ENCODE measurements around the gene PMS1. TPM values are rescaled to one million over a fixed set of nuclear protein-coding genes. Genes with fewer than 3 reads are reported as not detected.

Gene PMS1
- total and polyA plus RNA-seq, 3 experiments from 2014 or later, result 20.7 to 45.0 (median 42.8) TPM

DNA sequence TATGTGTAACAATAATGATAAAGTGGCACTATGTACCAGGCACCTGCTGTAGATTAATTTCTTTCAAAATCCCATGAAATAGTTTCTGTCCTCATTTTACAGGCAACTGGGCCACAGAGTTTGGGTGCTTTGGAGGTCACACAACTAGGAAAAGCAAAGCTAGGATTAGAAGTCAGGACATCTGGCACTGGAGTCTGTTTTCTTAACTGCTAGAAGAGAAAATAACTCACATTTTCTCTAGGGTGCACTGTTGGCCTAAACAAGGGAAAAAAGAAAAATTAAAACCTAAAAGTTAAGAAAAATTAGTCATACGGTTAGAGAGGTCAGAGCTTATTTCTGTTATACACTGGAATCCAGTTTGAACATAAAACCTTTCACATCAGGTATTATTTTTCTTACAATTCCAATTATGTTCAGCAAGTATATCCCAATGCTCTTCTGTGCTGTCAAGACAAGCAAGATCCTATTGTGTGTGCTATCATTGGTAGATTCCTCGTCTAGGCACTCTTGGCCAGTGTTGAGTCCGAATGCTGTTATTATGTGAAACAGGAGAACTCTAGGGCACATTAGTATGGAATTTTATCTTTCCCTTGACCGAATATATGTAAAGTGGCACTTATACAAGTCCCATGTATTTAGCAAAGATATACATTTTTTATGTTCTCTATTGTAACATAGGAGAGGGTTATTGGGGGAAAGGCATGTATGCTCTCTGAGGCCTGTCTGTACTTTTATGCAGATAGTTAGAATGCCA is 20.2 kb upstream of the PMS1 start:
- DNase-seq, result no peak
- H3K36me3 Mint-ChIP-seq, result peaks cover 0 to 28% (median 0%) of the 10 kb centered on the region in 3 donors
- ChIA-PET CTCF (interaction anchor here (0.7 to 4.9 kb wide), 6 partner anchors 8 to 597 kb away, joined by 3 to 37 read pairs (median 24); partner anchors contain the start of genes ANKAR, ORMDL1 and PMS1), POLR2A (interaction anchor here (3.0 kb wide), 1 partner anchor 20 kb away, joined by 36 read pairs; the partner anchor contains the start of genes ORMDL1 and PMS1)
- Histone ChIP-seq H3K9me3 (ENCODE audit: low read length) (no peaks in the 10 kb centered on the region), H3K27me3 (ENCODE audit: insufficient read depth, low read length, poor library complexity, severe bottlenecking) (no peaks in the 10 kb centered on the region), H3K4me3 (ENCODE audit: low read length) (peak overlapping the region; percentile 81), H3K36me3 (ENCODE audit: insufficient read depth, low read length) (peaks cover 4% of the 10 kb centered on the region), H3K4me1 (ENCODE audit: insufficient read depth, low read length) (peaks cover 14% of the 10 kb centered on the region), H3K27ac (ENCODE audit: low read depth, low read length) (no peak overlapping the region)
- peak overlapping the region in 6 of 7 donors; percentile 12 to 100 (median 38) for H3K4me3 Mint-ChIP-seq
- peaks cover 10 to 23% (median 14%) of the 10 kb centered on the region in 3 donors for H3K4me1 Mint-ChIP-seq
- peak overlapping the region in 6 of 8 donors; percentile 9 to 100 (median 41) for H3K27ac Mint-ChIP-seq
- no peaks in the 10 kb centered on the region for H3K27me3 Mint-ChIP-seq
- H3K9me3 Mint-ChIP-seq, result no peaks in the 10 kb centered on the region

DNA sequence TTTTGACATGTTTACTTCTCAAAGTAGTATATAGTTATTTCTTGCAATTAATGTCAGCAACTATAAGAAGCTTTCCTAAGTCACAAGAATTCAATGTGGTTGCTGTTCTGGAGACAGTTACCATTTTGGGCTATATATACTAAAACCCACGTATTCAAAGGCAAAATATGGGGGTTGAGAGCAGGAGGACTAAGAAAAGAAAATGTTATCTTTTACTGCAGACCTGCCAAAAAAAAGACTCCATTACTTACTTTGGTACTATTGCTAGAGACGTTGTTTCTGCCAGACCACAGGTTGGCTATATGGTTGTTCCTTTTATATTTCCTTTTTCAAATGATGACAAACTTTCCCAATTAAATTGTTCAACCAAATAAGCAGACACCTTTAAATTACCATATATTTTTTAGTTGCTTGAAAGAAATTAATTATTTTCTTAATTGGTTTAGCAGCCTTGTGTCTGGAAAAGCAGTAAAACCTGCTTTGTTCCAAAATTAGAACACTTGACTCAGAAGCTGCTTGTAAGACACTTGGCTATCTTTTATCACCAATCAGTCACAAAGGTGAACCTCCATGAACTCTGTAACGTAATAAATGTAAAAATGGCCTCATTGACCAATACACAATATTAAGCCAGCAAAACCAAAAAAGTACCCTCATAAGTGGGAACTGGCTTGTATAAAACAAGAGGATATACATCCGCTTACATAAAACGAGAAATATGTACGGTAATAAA is 13.5 kb upstream of the PMS1 start:
- no peaks in the 10 kb centered on the region for H3K9me3 Mint-ChIP-seq
- Histone ChIP-seq H3K27me3 (ENCODE audit: insufficient read depth, low read length, poor library complexity, severe bottlenecking) (no peaks in the 10 kb centered on the region), H3K27ac (ENCODE audit: low read depth, low read length) (no peak overlapping the region), H3K4me3 (ENCODE audit: low read length) (no peak overlapping the region), H3K4me1 (ENCODE audit: insufficient read depth, low read length) (no peaks in the 10 kb centered on the region), H3K9me3 (ENCODE audit: low read length) (no peaks in the 10 kb centered on the region), H3K36me3 (ENCODE audit: insufficient read depth, low read length) (peaks cover 27% of the 10 kb centered on the region)
- H3K4me3 Mint-ChIP-seq, result no peak overlapping the region
- DNase-seq, result no peak
- ChIA-PET CTCF (interaction anchor here (3.4 kb wide), 1 partner anchor 8 kb away, joined by 23 read pairs; the partner anchor contains the start of gene OSGEPL1), POLR2A (interaction anchor here (1.3 kb wide), 1 partner anchor 13 kb away, joined by 5 read pairs; the partner anchor contains the start of genes ORMDL1 and PMS1)
- H3K27me3 Mint-ChIP-seq, result no peaks in the 10 kb centered on the region
- no peak overlapping the region for H3K27ac Mint-ChIP-seq
- H3K4me1 Mint-ChIP-seq, result peaks cover 7 to 17% (median 13%) of the 10 kb centered on the region in 3 donors
- H3K36me3 Mint-ChIP-seq, result peaks cover 0 to 79% (median 6%) of the 10 kb centered on the region in 3 donors

DNA sequence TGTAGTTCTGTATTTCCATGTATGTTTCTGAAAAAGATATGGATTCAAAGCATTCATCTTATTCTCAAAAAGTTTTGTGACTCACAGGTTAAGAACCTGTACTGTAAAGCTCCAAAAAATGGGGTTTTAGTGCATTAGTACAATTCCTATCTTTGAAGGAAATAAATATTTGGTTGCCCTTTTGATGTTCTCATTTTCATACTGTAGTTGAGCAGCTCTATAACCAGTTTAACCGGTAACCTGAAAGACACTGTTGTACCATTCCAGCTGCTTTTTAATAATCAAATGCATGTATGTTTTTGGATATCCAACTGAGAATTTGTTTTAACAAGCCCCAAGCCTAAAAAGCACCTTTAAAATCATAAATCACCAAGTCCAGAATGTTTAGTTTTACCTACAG is 12.0 kb upstream of the PMS1 start:
- no peak for DNase-seq
- ChIA-PET CTCF (interaction anchor here (3.4 kb wide), 1 partner anchor 9 kb away, joined by 23 read pairs; the partner anchor contains the start of gene OSGEPL1), POLR2A (interaction anchor here (1.3 kb wide), 1 partner anchor 12 kb away, joined by 5 read pairs; the partner anchor contains the start of genes ORMDL1 and PMS1)
- Histone ChIP-seq H3K4me3 (ENCODE audit: low read length) (no peak overlapping the region), H3K36me3 (ENCODE audit: insufficient read depth, low read length) (peaks cover 42% of the 10 kb centered on the region), H3K27me3 (ENCODE audit: insufficient read depth, low read length, poor library complexity, severe bottlenecking) (no peaks in the 10 kb centered on the region), H3K27ac (ENCODE audit: low read depth, low read length) (no peak overlapping the region), H3K4me1 (ENCODE audit: insufficient read depth, low read length) (no peaks in the 10 kb centered on the region), H3K9me3 (ENCODE audit: low read length) (no peaks in the 10 kb centered on the region)
- Mint-ChIP-seq H3K27me3 (no peaks in the 10 kb centered on the region), H3K9me3 (no peaks in the 10 kb centered on the region), H3K4me1 (peaks cover 13 to 24% (median 13%) of the 10 kb centered on the region in 3 donors), H3K27ac (peak overlapping the region in 1 of 8 donors; percentile 29), H3K4me3 (no peak overlapping the region), H3K36me3 (peaks cover 0 to 82% (median 6%) of the 10 kb centered on the region in 3 donors)

DNA sequence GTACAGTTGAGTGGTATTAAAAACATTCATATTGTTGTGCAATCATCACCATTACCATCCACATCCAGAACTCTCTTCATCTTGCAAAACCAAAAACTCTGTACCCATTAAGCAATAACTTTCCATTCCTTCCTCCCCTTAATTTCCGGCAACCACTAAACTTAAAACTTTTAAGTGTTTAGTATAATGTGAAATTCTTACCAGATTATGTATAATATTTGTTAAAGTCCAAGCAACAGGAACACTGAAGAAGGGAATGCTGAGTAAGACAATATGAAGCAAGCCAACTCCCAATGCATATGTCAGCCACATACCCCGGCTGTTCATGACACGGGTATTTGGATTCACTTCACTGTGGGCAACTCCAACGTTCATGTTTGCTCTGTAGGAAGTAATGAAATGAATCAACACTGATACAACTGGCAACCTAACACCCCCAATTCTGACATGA is 2.0 kb upstream of the PMS1 start:
- H3K27me3 Mint-ChIP-seq, result no peaks in the 10 kb centered on the region
- peaks cover 5 to 70% (median 16%) of the 10 kb centered on the region in 3 donors for H3K36me3 Mint-ChIP-seq
- DNase-seq, result no peak
- H3K36me3 ChIP-seq (ENCODE audit: insufficient read depth, low read length), result peaks cover 3% of the 10 kb centered on the region
- ChIA-PET CTCF (interaction anchor here (5.6 kb wide), 1 partner anchor 20 kb away, joined by 37 read pairs; the partner anchor contains the start of gene OSGEPL1), POLR2A (no interaction called here)
- no peaks in the 10 kb centered on the region for H3K9me3 Mint-ChIP-seq
- H3K4me1 ChIP-seq (ENCODE audit: insufficient read depth, low read length), result peaks cover 20% of the 10 kb centered on the region
- H3K4me3 ChIP-seq (ENCODE audit: low read length), result peak overlapping the region; percentile 6
- H3K27ac Mint-ChIP-seq, result peak overlapping the region; percentile 75 to 100 (median 94)
- H3K4me1 Mint-ChIP-seq, result peaks cover 55 to 84% (median 75%) of the 10 kb centered on the region in 3 donors
- no peaks in the 10 kb centered on the region for H3K9me3 ChIP-seq (ENCODE audit: low read length)
- no peak overlapping the region for H3K27ac ChIP-seq (ENCODE audit: low read depth, low read length)
- peak overlapping the region; percentile 49 to 100 (median 95) for H3K4me3 Mint-ChIP-seq
- no peaks in the 10 kb centered on the region for H3K27me3 ChIP-seq (ENCODE audit: insufficient read depth, low read length, poor library complexity, severe bottlenecking)

DNA sequence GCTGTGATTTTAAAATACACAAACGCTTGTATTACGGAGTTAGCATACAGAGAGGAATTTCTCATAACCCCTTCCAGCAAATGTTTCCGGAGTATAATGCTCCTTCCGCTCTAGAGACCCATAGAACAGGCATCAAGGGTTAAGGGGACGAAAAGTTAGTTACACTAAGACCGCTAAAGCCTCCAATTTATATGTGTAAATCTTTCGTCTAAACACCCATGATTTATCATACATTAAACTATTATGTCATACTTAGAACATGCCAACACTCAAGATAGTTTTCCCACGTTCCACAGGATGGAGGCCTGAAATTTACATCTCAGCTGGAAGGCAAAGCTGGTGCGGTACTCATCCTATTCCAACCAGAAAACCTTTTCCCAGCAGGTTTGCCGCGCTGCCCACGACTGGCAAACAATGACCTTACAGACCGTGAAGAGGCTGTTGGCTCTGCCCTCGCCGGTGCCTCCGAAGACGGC is 761 bp upstream of the PMS1 start:
- H3K9me3 Mint-ChIP-seq, result no peaks in the 10 kb centered on the region
- Histone ChIP-seq H3K9me3 (ENCODE audit: low read length) (no peaks in the 10 kb centered on the region), H3K4me3 (ENCODE audit: low read length) (peak overlapping the region; percentile 89), H3K4me1 (ENCODE audit: insufficient read depth, low read length) (peaks cover 20% of the 10 kb centered on the region), H3K27ac (ENCODE audit: low read depth, low read length) (peak overlapping the region; percentile 92), H3K27me3 (ENCODE audit: insufficient read depth, low read length, poor library complexity, severe bottlenecking) (no peaks in the 10 kb centered on the region), H3K36me3 (ENCODE audit: insufficient read depth, low read length) (peaks cover 2% of the 10 kb centered on the region)
- H3K4me1 Mint-ChIP-seq, result peaks cover 55 to 81% (median 78%) of the 10 kb centered on the region in 3 donors
- no peak for DNase-seq
- H3K27me3 Mint-ChIP-seq, result no peaks in the 10 kb centered on the region
- H3K4me3 Mint-ChIP-seq, result peak overlapping the region; percentile 93 to 100 (median 95)
- ChIA-PET CTCF (interaction anchor here (1.2 to 5.6 kb wide), 4 partner anchors 21 to 123 kb away, joined by 3 to 37 read pairs (median 4); partner anchors contain the start of gene OSGEPL1), POLR2A (interaction anchor here (0.6 to 2.8 kb wide), 7 partner anchors 9 to 751 kb away, joined by 3 to 36 read pairs (median 4); partner anchors contain the start of genes NEMP2 and OSGEPL1)
- H3K36me3 Mint-ChIP-seq, result peaks cover 2 to 62% (median 14%) of the 10 kb centered on the region in 3 donors
- H3K27ac Mint-ChIP-seq, result peak overlapping the region; percentile 93 to 100 (median 96)

DNA sequence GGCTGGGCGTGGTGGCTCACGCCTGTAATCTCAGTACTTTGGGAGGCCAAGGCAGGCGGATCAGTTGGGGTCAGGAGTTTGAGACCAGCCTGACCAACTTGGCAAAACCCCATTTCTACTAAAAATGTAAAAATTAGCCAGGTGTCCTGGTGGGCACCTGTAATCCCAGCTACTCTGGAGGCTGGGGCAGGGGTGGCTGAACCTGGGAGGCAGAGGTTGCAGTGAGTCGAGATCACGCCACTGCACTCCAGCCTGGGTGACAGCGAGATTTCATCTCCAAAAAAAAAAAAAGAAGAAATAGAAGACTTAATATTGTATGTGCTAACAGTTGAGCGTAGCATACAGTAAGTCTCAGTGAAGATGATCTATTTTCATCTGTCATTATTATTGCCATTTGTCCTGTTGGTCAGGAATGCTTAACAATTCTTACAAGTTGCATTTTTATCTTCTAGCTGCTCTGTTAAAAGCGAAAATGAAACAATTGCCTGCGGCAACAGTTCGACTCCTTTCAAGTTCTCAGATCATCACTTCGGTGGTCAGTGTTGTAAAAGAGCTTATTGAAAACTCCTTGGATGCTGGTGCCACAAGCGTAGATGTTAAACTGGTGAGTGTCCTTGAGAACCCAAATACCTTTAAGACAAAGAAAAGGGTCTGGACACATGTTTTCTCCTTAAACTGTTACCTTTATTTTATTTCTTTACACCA is 7.2 kb downstream of the PMS1 start:
- no peaks in the 10 kb centered on the region for H3K27me3 ChIP-seq (ENCODE audit: insufficient read depth, low read length, poor library complexity, severe bottlenecking)
- H3K9me3 Mint-ChIP-seq, result no peaks in the 10 kb centered on the region
- peaks cover 13% of the 10 kb centered on the region for H3K36me3 ChIP-seq (ENCODE audit: insufficient read depth, low read length)
- peak overlapping the region; percentile 40 for H3K4me3 ChIP-seq (ENCODE audit: low read length)
- H3K27ac Mint-ChIP-seq, result peak overlapping the region; percentile 86 to 97 (median 94)
- ChIA-PET CTCF (interaction anchor here (1.5 kb wide), 1 partner anchor 29 kb away, joined by 5 read pairs; the partner anchor contains the start of gene OSGEPL1), POLR2A (interaction anchor here (0.5 to 1.4 kb wide), 3 partner anchors 29 to 1090 kb away, joined by 3 to 4 read pairs (median 4); partner anchors contain the start of gene OSGEPL1)
- peak overlapping the region; percentile 77 to 90 (median 83) for H3K4me3 Mint-ChIP-seq
- H3K4me1 ChIP-seq (ENCODE audit: insufficient read depth, low read length), result no peaks in the 10 kb centered on the region
- H3K9me3 ChIP-seq (ENCODE audit: low read length), result no peaks in the 10 kb centered on the region
- H3K36me3 Mint-ChIP-seq, result peaks cover 3 to 40% (median 7%) of the 10 kb centered on the region in 3 donors
- H3K27me3 Mint-ChIP-seq, result no peaks in the 10 kb centered on the region
- H3K4me1 Mint-ChIP-seq, result peaks cover 24 to 53% (median 45%) of the 10 kb centered on the region in 3 donors
- DNase-seq, result peak in 2 of 5 donors; percentile 3 to 40
- peak overlapping the region; percentile 64 for H3K27ac ChIP-seq (ENCODE audit: low read depth, low read length)

DNA sequence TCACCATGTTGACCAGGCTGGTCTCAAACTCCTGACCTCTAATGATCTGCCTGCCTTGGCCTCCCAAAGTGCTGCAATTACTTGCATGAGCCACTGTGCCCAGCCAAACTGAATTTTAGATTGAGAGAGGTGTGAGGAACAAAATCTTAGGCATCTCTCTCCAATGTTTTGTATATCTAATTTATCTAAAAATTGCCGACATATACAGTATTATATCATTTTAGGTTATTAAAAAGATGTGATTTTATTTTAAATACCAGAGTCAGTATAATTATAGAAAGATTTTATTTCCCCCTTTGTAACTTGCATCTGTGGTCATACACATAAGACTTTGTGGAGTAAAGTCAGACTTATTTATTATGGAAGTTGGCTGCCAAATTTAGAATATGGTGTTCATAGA is 10.1 kb downstream of the PMS1 start:
- no peaks in the 10 kb centered on the region for H3K4me1 ChIP-seq (ENCODE audit: insufficient read depth, low read length)
- peaks cover 13% of the 10 kb centered on the region for H3K36me3 ChIP-seq (ENCODE audit: insufficient read depth, low read length)
- Mint-ChIP-seq H3K9me3 (no peaks in the 10 kb centered on the region), H3K4me1 (peaks cover 18 to 52% (median 38%) of the 10 kb centered on the region in 3 donors), H3K27me3 (no peaks in the 10 kb centered on the region), H3K36me3 (peaks cover 3 to 58% (median 21%) of the 10 kb centered on the region in 3 donors), H3K4me3 (no peak overlapping the region), H3K27ac (no peak overlapping the region)
- POLR2A ChIA-PET, result no interaction called here
- no peak overlapping the region for H3K27ac ChIP-seq (ENCODE audit: low read depth, low read length)
- no peaks in the 10 kb centered on the region for H3K27me3 ChIP-seq (ENCODE audit: insufficient read depth, low read length, poor library complexity, severe bottlenecking)
- CTCF ChIA-PET, result interaction anchor here (1.2 kb wide), 1 partner anchor 133 kb away, joined by 3 read pairs; the partner anchor contains the start of gene ASNSD1
- H3K4me3 ChIP-seq (ENCODE audit: low read length), result no peak overlapping the region
- H3K9me3 ChIP-seq (ENCODE audit: low read length), result no peaks in the 10 kb centered on the region
- DNase-seq, result no peak

Data from CD8-positive, alpha-beta memory T cell (primary cell).